ENCODE data around the gene HAX1.
"Not testable (repeated sequence)": the region's sequence is repeated elsewhere in the genome, so short reads cannot be mapped to it uniquely, and the experiment has no call there.

The HAX1 gene

DNA sequence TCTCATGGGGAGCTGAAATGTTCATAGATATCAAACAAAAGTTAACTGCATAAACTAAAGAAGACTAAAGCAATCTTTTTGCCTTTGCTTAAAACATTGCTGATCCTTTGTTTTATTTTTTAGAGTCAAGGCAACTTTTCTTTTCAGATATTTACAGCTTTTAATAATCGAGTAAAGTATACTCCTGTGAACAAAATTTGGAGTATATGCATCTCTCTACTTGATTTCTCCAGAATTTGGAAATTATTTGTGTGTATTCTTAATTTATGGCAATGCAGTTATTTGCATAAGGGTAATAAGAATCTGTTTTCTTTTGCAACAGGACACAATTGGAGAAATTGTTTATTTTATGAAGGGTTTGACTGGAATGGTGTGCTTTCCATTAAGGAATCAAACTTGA is 44.3 kb downstream of the HAX1 start:
- no peak for DNase-seq
- Histone ChIP-seq H3K36me3 (no peaks in the 10 kb centered on the region), H3K4me3 (no peak overlapping the region), H3K9me3 (no peaks in the 10 kb centered on the region), H3K4me1 (no peaks in the 10 kb centered on the region), H3K27ac (no peak overlapping the region), H3K27me3 (peaks cover 0 to 6% of the 10 kb centered on the region in 2 donors)
- TF ChIP-seq, protein P1, sequence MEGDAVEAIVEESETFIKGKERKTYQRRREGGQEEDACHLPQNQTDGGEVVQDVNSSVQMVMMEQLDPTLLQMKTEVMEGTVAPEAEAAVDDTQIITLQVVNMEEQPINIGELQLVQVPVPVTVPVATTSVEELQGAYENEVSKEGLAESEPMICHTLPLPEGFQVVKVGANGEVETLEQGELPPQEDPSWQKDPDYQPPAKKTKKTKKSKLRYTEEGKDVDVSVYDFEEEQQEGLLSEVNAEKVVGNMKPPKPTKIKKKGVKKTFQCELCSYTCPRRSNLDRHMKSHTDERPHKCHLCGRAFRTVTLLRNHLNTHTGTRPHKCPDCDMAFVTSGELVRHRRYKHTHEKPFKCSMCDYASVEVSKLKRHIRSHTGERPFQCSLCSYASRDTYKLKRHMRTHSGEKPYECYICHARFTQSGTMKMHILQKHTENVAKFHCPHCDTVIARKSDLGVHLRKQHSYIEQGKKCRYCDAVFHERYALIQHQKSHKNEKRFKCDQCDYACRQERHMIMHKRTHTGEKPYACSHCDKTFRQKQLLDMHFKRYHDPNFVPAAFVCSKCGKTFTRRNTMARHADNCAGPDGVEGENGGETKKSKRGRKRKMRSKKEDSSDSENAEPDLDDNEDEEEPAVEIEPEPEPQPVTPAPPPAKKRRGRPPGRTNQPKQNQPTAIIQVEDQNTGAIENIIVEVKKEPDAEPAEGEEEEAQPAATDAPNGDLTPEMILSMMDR (IDR thresholded peaks at IDR 0.05): no peak
- intact Hi-C loops (cut with DNase I; ENCODE audit: low total_unique reads): no loop called here

DNA sequence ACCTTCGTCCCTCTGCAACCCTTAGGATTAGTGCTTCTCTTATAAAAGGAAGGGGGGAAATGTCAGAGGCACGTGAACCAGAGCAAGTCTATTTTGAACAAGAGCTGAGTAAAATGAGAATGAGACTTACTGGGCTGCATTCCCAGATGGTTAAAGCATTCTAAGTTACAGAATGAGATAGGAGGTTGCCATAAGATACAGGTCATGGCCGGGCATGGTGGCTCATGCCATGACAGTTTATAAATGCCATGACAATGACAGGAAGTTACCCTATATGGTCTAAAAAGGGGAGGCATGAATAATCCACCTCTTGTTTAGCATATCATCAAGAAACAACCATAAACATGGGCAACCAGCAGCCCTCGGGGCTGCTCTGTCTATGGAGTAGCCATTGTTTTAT is 46.0 kb downstream of the HAX1 start:
- H3K4me3 ChIP-seq: no peak overlapping the region
- no peaks in the 10 kb centered on the region for H3K36me3 ChIP-seq
- H3K27ac ChIP-seq: no peak overlapping the region
- H3K4me1 ChIP-seq: no peaks in the 10 kb centered on the region
- no peak for DNase-seq
- peaks cover 0 to 6% of the 10 kb centered on the region in 2 donors for H3K27me3 ChIP-seq
- H3K9me3 ChIP-seq: no peaks in the 10 kb centered on the region
- TF ChIP-seq, protein P1 (IDR thresholded peaks at IDR 0.05): no peak
- intact Hi-C loops (cut with DNase I; ENCODE audit: low total_unique reads): no loop called here

DNA sequence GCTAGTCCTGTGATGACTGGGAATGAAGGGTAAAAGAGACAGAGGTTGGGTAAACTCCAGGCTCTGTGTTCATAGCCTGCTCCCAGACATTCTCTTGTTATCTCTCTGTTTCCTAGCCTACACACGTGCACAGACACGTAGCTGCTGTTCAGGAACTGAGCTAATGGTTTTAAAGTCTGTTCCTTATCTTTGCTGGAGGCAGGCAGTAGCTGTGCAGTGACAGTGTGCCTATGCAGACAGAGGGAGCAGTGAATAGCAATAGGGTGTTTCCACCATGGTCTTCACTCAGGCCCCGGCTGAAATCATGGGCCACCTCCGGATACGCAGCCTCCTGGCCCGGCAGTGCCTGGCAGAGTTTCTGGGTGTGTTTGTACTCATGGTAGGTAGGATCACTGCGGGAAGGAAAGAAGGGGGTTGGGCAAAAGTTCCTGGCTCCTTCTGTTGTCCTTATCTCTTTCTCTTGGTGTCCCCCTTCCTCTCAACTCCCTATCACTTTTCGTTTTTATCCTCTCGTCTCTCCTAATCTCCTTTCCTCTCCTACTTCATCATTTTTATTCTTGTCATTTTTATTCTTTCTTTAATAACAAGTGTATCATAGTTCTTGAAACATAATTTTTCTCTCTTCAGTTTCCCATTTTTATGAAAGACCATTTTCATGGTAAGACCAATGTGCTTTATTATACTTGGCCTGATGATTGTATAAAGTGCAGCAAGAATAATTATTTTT is 48.6 kb downstream of the HAX1 start, which contains the start of gene AQP10:
TSS of gene AQP10 (plus strand) at position 212 of the 727 bp plus-strand sequence. CDS start at position 275, 63 bp downstream.
- Histone ChIP-seq H3K27me3 (peaks cover 0 to 6% of the 10 kb centered on the region in 2 donors), H3K36me3 (no peaks in the 10 kb centered on the region), H3K4me3 (no peak within 1 kb of the TSS), H3K9me3 (no peaks in the 10 kb centered on the region), H3K4me1 (peaks cover 0 to 11% (median 0%) of the 10 kb centered on the region in 4 donors), H3K27ac (no peak within 1 kb of the TSS)
- TF ChIP-seq, protein P1 (IDR thresholded peaks at IDR 0.05): no peak
- DNase-seq: no peak
- intact Hi-C loops (cut with DNase I; ENCODE audit: low total_unique reads): loop anchor here (10.0 kb wide), 1 partner anchor 234 kb away; the partner anchor contains the start of gene UBE2Q1

DNA sequence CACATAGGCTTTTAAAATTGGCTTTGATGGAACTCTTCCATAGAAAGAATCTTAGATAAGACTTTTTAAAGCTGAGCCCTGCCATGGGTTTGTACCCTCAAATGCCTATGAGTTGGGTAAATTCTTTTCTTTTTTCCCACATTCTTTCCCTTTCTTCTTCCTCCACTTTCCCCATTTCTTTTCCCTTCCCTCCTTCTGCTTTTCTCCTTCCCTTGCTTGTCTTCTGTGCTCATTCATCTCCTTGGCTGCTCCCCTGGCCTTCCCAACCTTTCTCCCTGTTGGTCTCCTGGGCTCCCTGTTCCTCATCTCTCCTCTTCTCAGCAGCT is 49.1 kb downstream of the HAX1 start:
- not testable (repeated sequence) for H3K27ac ChIP-seq, DNase-seq, H3K27me3 ChIP-seq, H3K36me3 ChIP-seq, H3K9me3 ChIP-seq, H3K4me3 ChIP-seq
- peaks cover 0 to 11% (median 3%) of the 10 kb centered on the region in 4 donors for H3K4me1 ChIP-seq
- intact Hi-C loops (cut with DNase I; ENCODE audit: low total_unique reads): loop anchor here (10.0 kb wide), 1 partner anchor 233 kb away; the partner anchor contains the start of gene UBE2Q1

DNA sequence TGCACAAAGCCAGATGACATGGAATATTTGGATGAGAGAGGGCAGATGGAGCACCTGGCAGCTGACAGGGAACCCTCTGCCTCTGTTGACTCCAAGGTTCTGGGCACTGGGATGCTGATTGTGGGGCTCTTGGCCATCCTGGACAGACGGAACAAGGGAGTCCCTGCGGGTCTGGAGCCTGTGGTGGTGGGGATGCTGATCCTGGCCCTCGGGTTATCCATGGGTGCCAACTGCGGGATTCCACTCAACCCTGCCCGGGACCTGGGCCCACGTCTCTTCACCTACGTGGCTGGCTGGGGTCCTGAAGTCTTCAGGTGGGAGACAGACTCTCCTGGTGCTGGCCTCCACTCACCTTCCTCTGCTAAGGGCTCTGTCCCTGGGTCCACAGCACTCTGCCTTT is 51.1 kb downstream of the HAX1 start:
- DNase-seq: no peak

DNA sequence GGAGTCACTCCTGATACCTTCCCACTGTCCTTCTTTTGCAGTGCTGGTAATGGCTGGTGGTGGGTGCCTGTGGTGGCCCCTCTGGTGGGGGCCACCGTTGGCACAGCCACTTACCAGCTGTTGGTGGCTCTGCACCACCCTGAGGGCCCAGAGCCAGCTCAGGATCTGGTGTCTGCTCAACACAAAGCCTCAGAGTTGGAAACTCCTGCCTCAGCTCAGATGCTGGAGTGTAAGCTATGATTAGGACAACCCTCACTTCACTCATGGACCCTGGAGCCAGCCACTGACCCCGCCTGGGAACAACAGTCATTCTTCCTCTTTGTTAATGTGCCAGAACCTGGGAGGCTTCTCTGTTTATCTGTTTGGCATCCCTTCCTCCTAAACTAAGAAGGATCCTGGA is 51.8 kb downstream of the HAX1 start:
- Histone ChIP-seq H3K27me3 (peaks cover 0 to under 1% of the 10 kb centered on the region in 2 donors), H3K4me1 (peaks cover 6 to 38% (median 25%) of the 10 kb centered on the region in 4 donors), H3K27ac (peak overlapping the region; percentile 96 to 99), H3K4me3 (peak overlapping the region; percentile 72 to 90), H3K9me3 (no peaks in the 10 kb centered on the region), H3K36me3 (no peaks in the 10 kb centered on the region)
- TF ChIP-seq, protein P1 (IDR thresholded peaks at IDR 0.05): no peak
- intact Hi-C loops (cut with DNase I; ENCODE audit: low total_unique reads): loop anchor here (10.0 kb wide), 1 partner anchor 231 kb away; the partner anchor contains the start of gene UBE2Q1
- DNase-seq: no peak

More for the DNA sequence above, 51.1 kb downstream of the HAX1 start:
- Histone ChIP-seq H3K9me3 (no peaks in the 10 kb centered on the region), H3K4me1 (peaks cover 6 to 31% (median 20%) of the 10 kb centered on the region in 4 donors), H3K27ac (no peak overlapping the region), H3K4me3 (no peak overlapping the region), H3K36me3 (no peaks in the 10 kb centered on the region), H3K27me3 (peaks cover 0 to 3% of the 10 kb centered on the region in 2 donors)
- intact Hi-C loops (cut with DNase I; ENCODE audit: low total_unique reads): loop anchor here (10.0 kb wide), 1 partner anchor 231 kb away; the partner anchor contains the start of gene UBE2Q1
- TF ChIP-seq, protein P1 (IDR thresholded peaks at IDR 0.05): no peak
